NT2/D1 (cell line): ENCODE data around the gene GPX2.

Experiments
- SUZ12 ChIP-seq: IDR thresholded peaks from 2 replicates; pipeline ENCODE4 v1.6.1; 2011; ENCODE audit not compliant: insufficient read length, insufficient read depth; ENCODE audit errors: extremely low read depth
- YY1 ChIP-seq: IDR thresholded peaks from 2 replicates; pipeline ENCODE4 v1.6.1; 2011; ENCODE audit not compliant: insufficient read length, insufficient read depth

GRCh38 chr14:64963611-64964010, 21.1 kb upstream of the GPX2 start:
- TF ChIP-seq YY1 (no peak), SUZ12 (no peak)
